GM10266 (cell line): ENCODE measurements around the gene HIRA.

ENCODE experiments used
- DNase-seq: peaks from one replicate; pipeline ENCODE4 v3.0.0; 2012; ENCODE audit errors: extremely low spot score
- TF ChIP-seq, protein P1 (sequence below): IDR thresholded peaks from 2 replicates; pipeline ENCODE4 v1.5.1; 2012; ENCODE audit warnings: mild to moderate bottlenecking, low read depth; ENCODE audit not compliant: control insufficient read depth, insufficient read depth; ENCODE audit errors: missing control alignments

Gene HIRA

GRCh38 chr22:19287076-19287707, 144.3 kb downstream of the HIRA start:
- DNase-seq = no peak
- TF ChIP-seq, protein P1, sequence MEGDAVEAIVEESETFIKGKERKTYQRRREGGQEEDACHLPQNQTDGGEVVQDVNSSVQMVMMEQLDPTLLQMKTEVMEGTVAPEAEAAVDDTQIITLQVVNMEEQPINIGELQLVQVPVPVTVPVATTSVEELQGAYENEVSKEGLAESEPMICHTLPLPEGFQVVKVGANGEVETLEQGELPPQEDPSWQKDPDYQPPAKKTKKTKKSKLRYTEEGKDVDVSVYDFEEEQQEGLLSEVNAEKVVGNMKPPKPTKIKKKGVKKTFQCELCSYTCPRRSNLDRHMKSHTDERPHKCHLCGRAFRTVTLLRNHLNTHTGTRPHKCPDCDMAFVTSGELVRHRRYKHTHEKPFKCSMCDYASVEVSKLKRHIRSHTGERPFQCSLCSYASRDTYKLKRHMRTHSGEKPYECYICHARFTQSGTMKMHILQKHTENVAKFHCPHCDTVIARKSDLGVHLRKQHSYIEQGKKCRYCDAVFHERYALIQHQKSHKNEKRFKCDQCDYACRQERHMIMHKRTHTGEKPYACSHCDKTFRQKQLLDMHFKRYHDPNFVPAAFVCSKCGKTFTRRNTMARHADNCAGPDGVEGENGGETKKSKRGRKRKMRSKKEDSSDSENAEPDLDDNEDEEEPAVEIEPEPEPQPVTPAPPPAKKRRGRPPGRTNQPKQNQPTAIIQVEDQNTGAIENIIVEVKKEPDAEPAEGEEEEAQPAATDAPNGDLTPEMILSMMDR = no peak

DNA sequence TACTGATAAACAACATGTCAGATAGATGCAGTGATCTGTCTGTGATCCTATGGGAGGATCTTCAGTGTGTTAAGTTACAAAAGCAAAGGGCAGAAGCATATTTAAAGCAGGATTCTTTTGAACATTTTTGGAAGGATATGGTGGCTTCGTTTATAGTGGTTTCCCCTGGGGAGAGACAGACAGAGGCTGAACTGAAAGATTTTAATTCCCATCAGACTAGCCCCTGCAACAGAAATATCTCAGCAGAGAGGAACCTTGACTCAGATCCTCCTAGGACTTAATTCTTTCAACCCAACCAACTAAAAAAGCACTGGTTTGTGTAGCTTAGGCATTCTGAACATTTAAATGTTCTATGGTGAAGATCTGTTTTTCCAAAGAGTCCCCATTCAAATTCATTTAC, 145.7 kb downstream of the HIRA start:
- no peak for DNase-seq

More for the DNA sequence above, 145.7 kb downstream of the HIRA start:
- TF ChIP-seq, protein P1 = no peak
